ENCODE results near the gene MAP1LC3B2.

DNA sequence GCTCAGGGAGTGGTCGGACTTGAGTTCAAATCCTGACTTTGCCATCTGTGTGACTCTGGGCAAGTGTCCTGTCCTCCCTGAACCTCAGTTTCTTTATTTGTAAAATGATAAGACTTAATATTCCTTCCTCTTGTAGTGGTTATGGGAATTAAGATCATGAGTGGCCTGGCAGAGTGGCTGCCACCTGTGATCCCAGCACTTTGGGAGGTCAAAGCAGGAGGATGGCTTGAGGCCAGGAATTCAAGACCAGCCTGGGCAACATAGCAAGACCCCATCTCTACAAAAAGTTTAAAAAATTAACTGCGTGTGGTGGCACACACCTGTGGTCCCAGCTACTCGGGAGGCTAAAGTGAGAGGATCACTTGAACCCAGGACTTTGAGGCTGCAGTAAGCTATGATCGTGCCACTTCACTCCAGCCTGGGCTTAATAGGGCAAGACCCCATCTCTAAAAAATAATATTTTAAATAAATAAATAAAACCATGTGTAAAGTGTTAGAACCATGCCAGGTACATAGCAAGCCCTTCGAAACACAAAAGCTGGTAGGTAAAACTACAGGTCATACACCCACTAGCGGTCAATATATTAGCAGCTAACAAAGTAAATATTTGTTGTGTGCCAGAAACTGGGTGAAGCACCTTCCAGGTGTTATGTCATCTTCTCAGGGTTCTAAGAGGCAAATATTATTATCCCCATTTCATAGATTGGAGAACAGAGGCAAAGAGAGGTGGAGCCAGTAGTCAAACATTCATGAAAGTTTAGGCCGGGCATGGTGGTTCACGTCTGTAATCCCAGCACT, 17.4 kb upstream of the MAP1LC3B2 start:
- TF ChIP-seq, protein P1, sequence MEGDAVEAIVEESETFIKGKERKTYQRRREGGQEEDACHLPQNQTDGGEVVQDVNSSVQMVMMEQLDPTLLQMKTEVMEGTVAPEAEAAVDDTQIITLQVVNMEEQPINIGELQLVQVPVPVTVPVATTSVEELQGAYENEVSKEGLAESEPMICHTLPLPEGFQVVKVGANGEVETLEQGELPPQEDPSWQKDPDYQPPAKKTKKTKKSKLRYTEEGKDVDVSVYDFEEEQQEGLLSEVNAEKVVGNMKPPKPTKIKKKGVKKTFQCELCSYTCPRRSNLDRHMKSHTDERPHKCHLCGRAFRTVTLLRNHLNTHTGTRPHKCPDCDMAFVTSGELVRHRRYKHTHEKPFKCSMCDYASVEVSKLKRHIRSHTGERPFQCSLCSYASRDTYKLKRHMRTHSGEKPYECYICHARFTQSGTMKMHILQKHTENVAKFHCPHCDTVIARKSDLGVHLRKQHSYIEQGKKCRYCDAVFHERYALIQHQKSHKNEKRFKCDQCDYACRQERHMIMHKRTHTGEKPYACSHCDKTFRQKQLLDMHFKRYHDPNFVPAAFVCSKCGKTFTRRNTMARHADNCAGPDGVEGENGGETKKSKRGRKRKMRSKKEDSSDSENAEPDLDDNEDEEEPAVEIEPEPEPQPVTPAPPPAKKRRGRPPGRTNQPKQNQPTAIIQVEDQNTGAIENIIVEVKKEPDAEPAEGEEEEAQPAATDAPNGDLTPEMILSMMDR (IDR thresholded peaks at IDR 0.05; ENCODE audit: insufficient read depth, low read depth, low read length) = no peak
- no peak for TF ChIP-seq EZH2 (IDR thresholded peaks at IDR 0.05; ENCODE audit: insufficient read depth, low read length)
